AG10803 (cell line): ENCODE results near the gene POLR2F.

Experiments used
- DNase-seq: peaks from one replicate; pipeline ENCODE4 v3.0.0; 2010; ENCODE audit warnings: low read depth
- H3K4me3 ChIP-seq: 2 replicates; pipeline ENCODE4 v1.5.1; 2011; ENCODE audit warnings: mild to moderate bottlenecking, low read length, control low read depth
- TF ChIP-seq, protein P1 (sequence below): conservative IDR thresholded peaks from 2 replicates; pipeline ENCODE4 v1.5.1; 2011; ENCODE audit warnings: mild to moderate bottlenecking, low read length, control low read depth, inconsistent platforms

The POLR2F gene

DNA sequence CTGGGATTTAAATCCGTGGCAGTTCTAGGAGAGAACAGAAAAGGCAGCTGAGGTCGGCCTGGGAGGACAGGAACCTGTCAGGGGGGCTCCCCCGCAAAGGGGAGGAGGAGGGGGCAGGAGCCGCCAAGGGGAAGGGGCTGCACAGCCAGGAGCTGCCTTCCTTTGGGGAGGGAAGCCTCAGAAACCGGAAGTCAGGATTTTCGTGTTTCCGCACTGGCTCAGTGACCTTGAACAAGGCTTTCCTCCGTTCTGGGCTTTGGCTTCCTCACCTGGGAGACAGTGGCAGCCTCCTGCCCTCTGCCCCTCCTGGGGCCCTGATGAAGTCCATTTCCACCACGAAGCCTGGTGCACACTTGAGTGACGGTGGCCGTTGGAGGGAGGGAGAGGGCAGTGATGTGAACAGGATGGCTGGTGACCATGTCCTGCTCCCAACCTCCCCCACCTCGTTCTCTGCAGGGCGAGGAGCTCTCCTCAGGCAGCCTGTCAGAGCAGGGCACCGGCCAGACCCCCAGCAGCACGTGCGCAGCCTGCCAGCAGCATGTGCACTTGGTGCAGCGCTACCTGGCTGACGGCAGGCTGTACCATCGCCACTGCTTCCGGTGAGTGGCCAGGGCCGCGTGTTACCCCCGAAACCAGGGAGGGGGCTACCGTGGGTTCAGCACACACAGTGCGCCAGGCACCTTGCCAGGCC lies 34.8 kb upstream of the POLR2F start:
- TF ChIP-seq, protein P1, sequence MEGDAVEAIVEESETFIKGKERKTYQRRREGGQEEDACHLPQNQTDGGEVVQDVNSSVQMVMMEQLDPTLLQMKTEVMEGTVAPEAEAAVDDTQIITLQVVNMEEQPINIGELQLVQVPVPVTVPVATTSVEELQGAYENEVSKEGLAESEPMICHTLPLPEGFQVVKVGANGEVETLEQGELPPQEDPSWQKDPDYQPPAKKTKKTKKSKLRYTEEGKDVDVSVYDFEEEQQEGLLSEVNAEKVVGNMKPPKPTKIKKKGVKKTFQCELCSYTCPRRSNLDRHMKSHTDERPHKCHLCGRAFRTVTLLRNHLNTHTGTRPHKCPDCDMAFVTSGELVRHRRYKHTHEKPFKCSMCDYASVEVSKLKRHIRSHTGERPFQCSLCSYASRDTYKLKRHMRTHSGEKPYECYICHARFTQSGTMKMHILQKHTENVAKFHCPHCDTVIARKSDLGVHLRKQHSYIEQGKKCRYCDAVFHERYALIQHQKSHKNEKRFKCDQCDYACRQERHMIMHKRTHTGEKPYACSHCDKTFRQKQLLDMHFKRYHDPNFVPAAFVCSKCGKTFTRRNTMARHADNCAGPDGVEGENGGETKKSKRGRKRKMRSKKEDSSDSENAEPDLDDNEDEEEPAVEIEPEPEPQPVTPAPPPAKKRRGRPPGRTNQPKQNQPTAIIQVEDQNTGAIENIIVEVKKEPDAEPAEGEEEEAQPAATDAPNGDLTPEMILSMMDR, result no peak
- no peak overlapping the region for H3K4me3 ChIP-seq
- DNase-seq, result no peak

DNA sequence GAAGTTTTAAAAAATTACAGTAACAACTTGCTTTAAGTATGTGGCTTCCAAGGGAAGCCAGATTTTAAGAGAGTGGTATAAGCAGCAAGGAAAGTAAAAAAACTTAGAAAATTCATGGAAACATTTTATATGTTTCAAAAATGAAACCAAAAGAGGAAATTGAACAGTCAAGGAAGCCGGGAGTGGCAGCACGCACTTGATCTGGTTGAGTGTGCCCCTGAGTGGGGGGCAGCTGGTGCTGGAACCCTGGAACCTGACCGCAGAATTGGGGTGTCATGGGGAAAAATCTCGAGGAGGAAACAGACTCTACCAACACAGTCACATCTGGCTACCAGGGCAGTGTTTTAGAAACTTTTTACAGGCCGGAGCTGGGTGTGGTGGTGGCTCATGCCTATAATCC lies 33.4 kb upstream of the POLR2F start:
- TF ChIP-seq, protein P1, result no peak
- DNase-seq, result no peak
- H3K4me3 ChIP-seq, result no peak overlapping the region

DNA sequence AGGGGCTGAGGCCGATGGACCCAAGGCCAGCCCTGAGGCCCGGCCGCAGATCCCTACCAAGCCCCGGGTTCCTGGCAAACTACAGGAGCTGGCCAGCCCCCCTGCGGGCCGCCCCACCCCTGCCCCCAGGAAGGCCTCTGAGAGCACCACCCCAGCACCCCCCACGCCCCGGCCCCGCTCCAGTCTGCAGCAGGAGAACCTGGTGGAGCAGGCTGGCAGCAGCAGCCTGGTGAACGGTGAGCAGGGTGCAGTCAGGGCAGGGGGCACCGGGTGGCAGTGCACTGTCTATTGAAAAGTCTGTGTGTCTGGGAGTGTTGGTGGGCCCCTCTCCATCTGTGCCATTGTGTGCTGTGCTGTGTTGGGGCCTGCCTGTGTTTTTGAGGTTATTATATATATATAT lies 31.3 kb upstream of the POLR2F start:
- no peak for DNase-seq
- H3K4me3 ChIP-seq, result no peak overlapping the region
- TF ChIP-seq, protein P1, result no peak

DNA sequence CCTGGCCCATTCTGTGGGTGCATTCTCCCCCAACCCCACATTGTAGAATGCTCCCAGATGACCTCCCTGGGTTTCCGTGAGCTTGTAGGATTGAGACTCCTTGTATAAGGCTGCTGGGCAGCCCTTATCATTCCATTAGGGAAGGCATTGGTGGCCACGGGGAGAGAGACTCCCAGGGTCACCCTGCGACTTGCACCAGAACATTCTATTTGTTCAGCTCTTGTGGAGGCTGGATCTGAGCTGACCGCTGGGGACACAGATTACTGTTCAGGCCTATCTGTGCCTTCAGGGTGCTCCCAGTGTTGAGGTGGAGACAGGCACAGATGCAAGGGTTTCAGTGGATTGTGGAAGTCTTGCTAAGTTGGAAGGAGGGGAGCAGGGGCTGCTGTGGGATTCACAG lies 29.6 kb upstream of the POLR2F start:
- H3K4me3 ChIP-seq, result no peak overlapping the region
- DNase-seq, result no peak
- TF ChIP-seq, protein P1, result no peak

DNA sequence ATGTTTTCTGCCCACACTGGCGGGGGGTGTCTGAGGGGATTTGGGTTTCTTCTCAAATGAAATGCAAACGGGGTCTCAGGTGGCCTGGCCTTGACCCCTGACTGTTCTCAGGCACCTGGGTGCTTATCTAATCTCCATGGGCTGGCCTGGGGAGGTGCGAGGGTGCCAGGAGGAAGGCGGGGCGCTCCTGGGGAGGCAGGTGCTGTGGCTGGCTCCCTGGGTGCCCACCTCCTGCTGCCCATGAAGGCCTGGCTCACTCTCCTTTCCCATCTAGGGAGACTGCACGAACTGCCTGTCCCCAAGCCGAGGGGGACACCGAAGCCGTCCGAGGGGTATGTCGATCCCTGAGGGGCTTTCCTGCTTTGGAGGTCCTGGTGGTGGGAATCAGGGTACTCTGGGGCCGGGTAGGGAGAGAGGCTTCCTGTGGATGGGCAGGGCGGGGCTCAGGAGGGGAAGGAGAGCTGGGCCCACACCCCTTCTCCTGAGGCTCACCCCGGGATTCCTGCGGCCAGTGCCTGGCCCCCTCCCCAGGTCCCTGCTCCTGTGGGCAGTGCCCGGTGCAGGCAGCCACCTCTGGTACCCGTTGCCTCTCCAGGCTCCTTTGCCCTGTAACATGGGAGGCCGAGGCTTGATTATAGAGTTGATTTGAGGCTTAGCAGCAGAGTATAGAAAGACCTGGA lies 29.0 kb upstream of the POLR2F start:
- H3K4me3 ChIP-seq, result no peak overlapping the region
- TF ChIP-seq, protein P1, result no peak
- no peak for DNase-seq

DNA sequence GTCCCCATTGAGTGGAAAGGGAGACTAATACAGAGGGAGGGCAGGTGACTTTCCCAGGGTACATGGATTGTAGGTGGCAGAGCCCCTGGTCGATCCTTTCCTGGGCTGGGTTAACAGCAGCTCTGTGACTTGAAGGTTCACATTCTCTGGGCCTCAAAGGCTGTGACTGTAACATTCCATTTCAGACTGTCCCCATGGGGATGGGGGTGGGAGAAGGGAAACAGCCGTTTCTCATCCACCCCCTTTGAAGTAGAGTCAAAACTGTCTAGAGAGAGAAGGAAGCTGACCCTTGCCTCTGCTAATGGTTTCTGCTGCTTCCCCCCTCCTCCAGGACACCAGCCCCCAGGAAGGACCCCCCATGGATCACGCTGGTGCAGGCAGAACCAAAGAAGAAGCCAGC lies 28.2 kb upstream of the POLR2F start:
- TF ChIP-seq, protein P1, result no peak
- no peak overlapping the region for H3K4me3 ChIP-seq
- DNase-seq, result no peak

DNA sequence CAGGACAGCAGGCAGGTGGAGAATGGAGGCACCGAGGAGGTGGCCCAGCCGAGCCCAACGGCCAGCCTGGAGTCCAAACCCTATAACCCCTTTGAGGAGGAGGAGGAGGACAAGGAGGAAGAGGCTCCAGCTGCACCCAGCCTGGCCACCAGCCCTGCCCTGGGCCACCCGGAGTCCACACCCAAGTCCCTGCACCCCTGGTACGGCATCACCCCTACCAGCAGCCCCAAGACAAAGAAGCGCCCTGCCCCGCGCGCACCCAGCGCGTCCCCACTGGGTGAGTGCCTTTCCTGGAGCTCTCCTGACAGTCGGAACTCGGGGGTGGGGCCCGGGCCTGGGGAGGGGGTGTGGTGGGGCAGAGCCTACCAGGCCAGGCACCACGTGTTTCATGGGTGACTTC lies 27.7 kb upstream of the POLR2F start:
- TF ChIP-seq, protein P1, result no peak
- H3K4me3 ChIP-seq, result no peak overlapping the region
- no peak for DNase-seq
